Glomerular endothelial cell (primary cell): ENCODE measurements around the gene TLE1. TPM values are rescaled to one million over a fixed set of nuclear protein-coding genes. Genes with fewer than 3 reads are reported as not detected.

Source experiments
- total RNA-seq: library from RNA; depleted of rRNA; stranded (reverse); fragments of >200 nt; gene quantifications from 2 replicates; pipeline ENCODE4 v1.2.3, GENCODE V29; 2015

Gene TLE1
- total RNA-seq, 1 donor from 2014 or later: 58.7 TPM

Other genes with a start within 250 kb of the TLE1 start
- not detected in 2 replicates for gene SPATA31D4, start 238.9 kb upstream of the TLE1 start, total RNA-seq